Dermis blood vessel endothelial cell (primary cell): Measurements from ENCODE around the gene PIEZO1. TPM values are rescaled to one million over a fixed set of nuclear protein-coding genes. Genes with fewer than 3 reads are reported as not detected.

Experiments
- DNase-seq: peaks from one replicate; pipeline ENCODE4 v3.0.0; 2010
- total RNA-seq: library from RNA; depleted of rRNA; stranded (reverse); fragments of >200 nt; gene quantifications from 2 replicates; pipeline ENCODE4 v1.2.3, GENCODE V29; 2014

PIEZO1 gene
- total RNA-seq, 1 donor from 2014 or later: 354 TPM

GRCh38 chr16:88700636-88701482, 84.2 kb downstream of the PIEZO1 start:
- DNase-seq: peak; percentile 95

GRCh38 chr16:88700322-88700635, 84.7 kb downstream of the PIEZO1 start:
- DNase-seq: no peak

GRCh38 chr16:88699180-88699579, 85.8 kb downstream of the PIEZO1 start:
- no peak for DNase-seq

- no peak for DNase-seq
These were observed 86.4 kb downstream of the PIEZO1 start for GRCh38 chr16:88698646-88699045.

- DNase-seq: peak; percentile 47
These were observed 87.0 kb downstream of the PIEZO1 start for GRCh38 chr16:88697831-88698615.

GRCh38 chr16:88697116-88697830, 87.7 kb downstream of the PIEZO1 start:
- DNase-seq: no peak

GRCh38 chr16:88696441-88696840, 88.6 kb downstream of the PIEZO1 start:
- DNase-seq: no peak

GRCh38 chr16:88695753-88696152, 89.3 kb downstream of the PIEZO1 start:
- DNase-seq: no peak

GRCh38 chr16:88695218-88695617, 89.8 kb downstream of the PIEZO1 start:
- no peak for DNase-seq

- no peak for DNase-seq
These were observed 90.6 kb downstream of the PIEZO1 start for GRCh38 chr16:88694221-88695087.

- DNase-seq: no peak
These were observed 91.4 kb downstream of the PIEZO1 start for GRCh38 chr16:88693420-88694177.

- DNase-seq: no peak
These were observed 92.2 kb downstream of the PIEZO1 start for GRCh38 chr16:88692861-88693260.

- DNase-seq: no peak
These were observed 93.0 kb downstream of the PIEZO1 start for GRCh38 chr16:88691924-88692560.

GRCh38 chr16:88691129-88691813, 93.7 kb downstream of the PIEZO1 start:
- DNase-seq: no peak

GRCh38 chr16:88690341-88691128, 94.5 kb downstream of the PIEZO1 start:
- DNase-seq: no peak

- DNase-seq: no peak
These were observed 96.8 kb downstream of the PIEZO1 start for GRCh38 chr16:88688013-88688778.

GRCh38 chr16:88687676-88688012, 97.4 kb downstream of the PIEZO1 start:
- no peak for DNase-seq

- DNase-seq: no peak
These were observed 97.8 kb downstream of the PIEZO1 start for GRCh38 chr16:88687254-88687576.
